Spleen (tissue), 11 donors: Measurements from ENCODE around the gene ZNF534. TPM values are rescaled to one million over a fixed set of nuclear protein-coding genes. Genes with fewer than 3 reads are reported as not detected.

ENCODE experiments used
- DNase-seq: peaks from one replicate; pipeline ENCODE4 v3.0.0-alpha.2; 2020
- H3K27ac ChIP-seq, 8 donors: fragments of 200-600 bp; sonication (generic) in 7 of 8; 1 replicate in 4 of 8; 2 replicates in 4 of 8; pipeline versions ENCODE4 v1.5.0 to v1.8.0; 2016 to 2021; ENCODE audit warnings: inconsistent platforms in 4 of 8, mild to moderate bottlenecking in 4 of 8, moderate library complexity in 1 of 8
- H3K27me3 ChIP-seq, 7 donors: fragments of 200-600 bp; sonication (generic) in 6 of 7; replicated peaks in 1 of 7; 1 replicate in 4 of 7; 2 replicates in 3 of 7; pipeline versions ENCODE4 v1.5.0 to v1.8.0; 2016 to 2021; ENCODE audit warnings: inconsistent platforms in 3 of 7, mild to moderate bottlenecking in 1 of 7
- H3K36me3 ChIP-seq, 6 donors: fragments of 200-600 bp; sonication (generic) in 5 of 6; 1 replicate in 4 of 6; 2 replicates in 2 of 6; pipeline versions ENCODE4 v1.5.0 to v1.8.0; 2016 to 2021; ENCODE audit warnings: inconsistent platforms in 2 of 6
- H3K4me1 ChIP-seq, 6 donors: fragments of 200-600 bp; sonication (generic) in 5 of 6; 1 replicate in 3 of 6; 2 replicates in 3 of 6; pipeline versions ENCODE4 v1.5.0 to v1.8.0; 2016 to 2021; ENCODE audit warnings: inconsistent platforms in 3 of 6
- H3K4me3 ChIP-seq, 8 donors: fragments of 200-600 bp; sonication (generic) in 7 of 8; 1 replicate in 4 of 8; 2 replicates in 4 of 8; pipeline versions ENCODE4 v1.5.0 to v1.8.0; 2016 to 2021; ENCODE audit warnings: inconsistent platforms in 4 of 8, mild to moderate bottlenecking in 4 of 8, moderate library complexity in 2 of 8
- H3K9me3 ChIP-seq, 8 donors: fragments of 200-600 bp; sonication (generic) in 7 of 8; 1 replicate in 4 of 8; 2 replicates in 4 of 8; pipeline versions ENCODE4 v1.5.0 to v1.8.0; 2016 to 2021; ENCODE audit warnings: inconsistent platforms in 4 of 8
- CTCF ChIP-seq, 11 experiments: fragments of 200-600 bp in 7 of 11; fragments of 450-650 bp in 4 of 11; sonication (generic) in 4 of 11; IDR thresholded peaks in 8 of 11; conservative IDR thresholded peaks in 3 of 11; 1 replicate in 7 of 11; 2 replicates in 4 of 11; pipeline versions ENCODE4 v1.4.0 to v1.8.0; 2016 to 2021; ENCODE audit warnings: antibody characterized with exemption in 11 of 11, inconsistent platforms in 4 of 11, mild to moderate bottlenecking in 1 of 11
- POLR2A ChIP-seq, 3 donors: fragments of 450-650 bp; IDR thresholded peaks; one replicate each; pipeline ENCODE4 v1.5.1; 2017; ENCODE audit warnings: antibody characterized with exemption in 3 of 3, mild to moderate bottlenecking in 1 of 3
- POLR2AphosphoS5 ChIP-seq, 3 donors: sonication (generic); formaldehyde crosslinking; IDR thresholded peaks; one replicate each; pipeline ENCODE4 v1.5.1; 2017; ENCODE audit warnings: antibody characterized with exemption in 3 of 3
- WGBS, 5 donors: extraction: QIAGEN DNeasy Blood & Tissue Kit in 3 of 5; methylation state at CpG; one replicate each; pipeline versions ENCODE4 v1.1.5 to v1.1.7; 2013 to 2018; 5-methylcytosine and 5-hydroxymethylcytosine counted together
- intact Hi-C: fragments of 100-400 bp; cut with DNase I; formaldehyde crosslinking; loops from one replicate; pipeline ENCODE4 v1.15.0; 2023; ENCODE audit warnings: low total_unique reads
- polyA plus RNA-seq, 3 donors: library from polyadenylated mRNA; stranded (reverse); fragments of 200-250 nt; gene quantifications; one replicate each; pipeline ENCODE4 v1.2.1, GENCODE V29; 2013
- total RNA-seq, 7 donors: library from RNA; depleted of rRNA in 3 of 7; stranded (reverse); fragments of >200 nt in 3 of 7; fragmentation: NEBNext Ultra II Directional in 4 of 7; extraction: Animal tissue kit (Norgen Biotek cat#: 25700) in 4 of 7; gene quantifications; one replicate each; pipeline versions ENCODE4 v1.1.0 to v1.2.1, GENCODE V29; 2016 to 2021
- donor health status: healthy with polysubstance abuse.
- donor health status: DM: no; HTN: no; CAD: no; lungs with moderate emphysema.
- donor health status: DM: no; HTN: no; CAD: no.
- donor health status: Bipolar disorder and iron deficiency.
- donor health status: healthy.
- donor health status: DM: no; HTN: no; CAD: no.
- donor health status: DM: yes; HTN: yes; CAD: no.

The ZNF534 gene
- total and polyA plus RNA-seq, 10 donors: 0.11 TPM; not detected in 9

- Histone ChIP-seq H3K4me3 (peak overlapping the region in 1 of 8 donors; percentile 32), H3K27ac (no peak overlapping the region), H3K4me1 (peaks cover 0 to 9% (median 5%) of the 10 kb centered on the region in 6 donors), H3K27me3 (peaks cover 0 to 12% (median 0%) of the 10 kb centered on the region in 7 donors), H3K36me3 (peaks cover 2 to 19% (median 4%) of the 10 kb centered on the region in 6 donors), H3K9me3 (peaks cover 4 to 100% (median 99%) of the 10 kb centered on the region in 8 donors)
- 33 to 50% (median 42%) methylated on average over 12 to 41 of the region's 41 CpGs for WGBS, 5 donors
- TF ChIP-seq POLR2A (IDR thresholded peaks at IDR 0.05): no peak
- TF ChIP-seq POLR2AphosphoS5 (IDR thresholded peaks at IDR 0.05): no peak
- TF ChIP-seq CTCF (IDR thresholded peaks at IDR 0.05 in 8 of 11, conservative IDR thresholded peaks at IDR 0.05 in 3 of 11): no peak
- intact Hi-C loops: no loop called here
- no peak for DNase-seq
These were observed 22.3 kb downstream of the ZNF534 start for GRCh38 chr19:52451241-52451640.

- H3K4me3 ChIP-seq: peak within 1 kb of the TSS; percentile 45 to 73 (median 55)
- H3K27ac ChIP-seq: peak within 1 kb of the TSS in 7 of 8 donors; percentile 5 to 67 (median 51)
- 5 to 15% (median 7%) methylated on average over 46 to 48 of the region's 48 CpGs for WGBS, 5 donors
- H3K27me3 ChIP-seq: peaks cover 0 to 12% (median 0%) of the 10 kb centered on the region in 7 donors
- no peak for TF ChIP-seq POLR2A (IDR thresholded peaks at IDR 0.05)
- peak; percentile 62 to 73 (median 72) for TF ChIP-seq POLR2AphosphoS5 (IDR thresholded peaks at IDR 0.05)
- no peak for TF ChIP-seq CTCF (IDR thresholded peaks at IDR 0.05 in 8 of 11, conservative IDR thresholded peaks at IDR 0.05 in 3 of 11)
- peak; percentile 88 for DNase-seq
- H3K4me1 ChIP-seq: peaks cover 0 to 9% (median 5%) of the 10 kb centered on the region in 6 donors
- peaks cover 10 to 100% (median 100%) of the 10 kb centered on the region in 8 donors for H3K9me3 ChIP-seq
- peaks cover 14 to 42% (median 26%) of the 10 kb centered on the region in 6 donors for H3K36me3 ChIP-seq
- intact Hi-C loops: no loop called here
These were observed 24.6 kb downstream of the ZNF534 start, which contains the start of gene ZNF578 for GRCh38 chr19:52453324-52454094. TSS of gene ZNF578 (plus strand) at chr19:52453553. CDS start at chr19:52501846, 48,293 bp downstream.

- Histone ChIP-seq H3K4me3 (no peak overlapping the region), H3K9me3 (peaks cover 61 to 100% (median 100%) of the 10 kb centered on the region in 8 donors), H3K27ac (no peak overlapping the region), H3K36me3 (peaks cover 0 to 75% (median 3%) of the 10 kb centered on the region in 6 donors), H3K4me1 (no peaks in the 10 kb centered on the region), H3K27me3 (no peaks in the 10 kb centered on the region)
- WGBS, 5 donors: 82 to 95% (median 87%) methylated on average over 14 of the region's 14 CpGs
- intact Hi-C loops: no loop called here
- no peak for DNase-seq
- TF ChIP-seq POLR2A (IDR thresholded peaks at IDR 0.05) (no peak), CTCF (IDR thresholded peaks at IDR 0.05 in 8 of 11, conservative IDR thresholded peaks at IDR 0.05 in 3 of 11) (no peak), POLR2AphosphoS5 (IDR thresholded peaks at IDR 0.05) (no peak)
These were observed 36.0 kb downstream of the ZNF534 start for GRCh38 chr19:52464798-52465470.
